GM12892 (cell line): ENCODE data around the gene PIN4.

Source experiments
- DNase-seq: peaks from one replicate; pipeline ENCODE4 v3.0.0; 2011; ENCODE audit not compliant: insufficient read length
- FAIRE-seq: peaks from 2 replicates; lab custom pipeline; 2011; peaks lifted over from hg19 to GRCh38; lab: Jason Lieb, UNC
- POLR2A ChIP-seq: IDR thresholded peaks from 2 replicates; pipeline ENCODE4 v1.6.1; 2011; ENCODE audit warnings: low read depth, low read length, control low read depth
- POLR2AphosphoS5 ChIP-seq: IDR thresholded peaks from 2 replicates; pipeline ENCODE4 v1.6.1; 2011; ENCODE audit warnings: low read depth, low read length, control low read depth
- TAF1 ChIP-seq: IDR thresholded peaks from 2 replicates; pipeline ENCODE4 v1.6.1; 2011; ENCODE audit warnings: low read depth, mild to moderate bottlenecking, control low read depth, low read length, borderline replicate concordance

Gene PIN4

GRCh38 chrX:72245461-72246089 lies 64.0 kb downstream of the PIN4 start:
- no peak for TF ChIP-seq TAF1
- TF ChIP-seq POLR2A = no peak
- TF ChIP-seq POLR2AphosphoS5 = no peak
- FAIRE-seq = peak; percentile 77
- peak; percentile 30 for DNase-seq

- TF ChIP-seq POLR2A = no peak
- TF ChIP-seq TAF1 = no peak
- TF ChIP-seq POLR2AphosphoS5 = no peak
- DNase-seq (no peak), FAIRE-seq (no peak)
These were observed 65.8 kb downstream of the PIN4 start for GRCh38 chrX:72247206-72247942.
